K562 (cell line): Measurements from ENCODE around the gene CCDC28B. TPM values are rescaled to one million over a fixed set of nuclear protein-coding genes. Genes with fewer than 3 reads are reported as not detected.

ENCODE experiments used
- BRCA1 ChIP-seq, 2 experiments: fragments of 450-650 bp in 1 of 2; sonication (generic) in 1 of 2; formaldehyde crosslinking in 1 of 2; IDR thresholded peaks; 2 replicates each; pipeline versions ENCODE4 v1.5.0 to v1.6.1; 2017 to 2020; ENCODE audit warnings: mild to moderate bottlenecking in 1 of 2, missing genetic modification reagents in 1 of 2
- DMBX1 ChIP-seq: fragments of 250-450 bp; sonication (Bioruptor Pico); IDR thresholded peaks from 2 replicates; pipeline ENCODE4 v1.8.0; 2022; ENCODE audit warnings: inconsistent platforms, mild to moderate bottlenecking, moderate library complexity, borderline replicate concordance
- FOXO4 ChIP-seq: fragments of 450-650 bp; formaldehyde crosslinking; IDR thresholded peaks from 2 replicates; pipeline ENCODE4 v1.4.0; 2020; ENCODE audit warnings: mild to moderate bottlenecking, moderate library complexity
- HDAC8 ChIP-seq: fragments of 450-650 bp; IDR thresholded peaks from 2 replicates; pipeline ENCODE4 v1.6.1; 2016; ENCODE audit warnings: mild to moderate bottlenecking, missing genetic modification characterization, moderate library complexity, missing compliant biosample characterization
- IRF2 ChIP-seq: sonication (generic); formaldehyde crosslinking; IDR thresholded peaks from 2 replicates; pipeline ENCODE4 v1.8.1; 2022; ENCODE audit warnings: mild to moderate bottlenecking, missing genetic modification reagents
- MIER1 ChIP-seq: fragments of 450-650 bp; IDR thresholded peaks from 2 replicates; pipeline ENCODE4 v1.6.1; 2016; ENCODE audit warnings: antibody characterized with exemption, mild to moderate bottlenecking, low read depth
- MITF ChIP-seq: IDR thresholded peaks from 2 replicates; pipeline ENCODE4 v1.6.1; 2014; ENCODE audit warnings: antibody characterized with exemption
- NELFE ChIP-seq: IDR thresholded peaks from 2 replicates; pipeline ENCODE4 v1.6.1; 2011; ENCODE audit warnings: mild to moderate bottlenecking; ENCODE audit not compliant: insufficient read depth, insufficient read length
- NFIX ChIP-seq: fragments of 250-450 bp; sonication (Bioruptor Pico); IDR thresholded peaks from 2 replicates; pipeline ENCODE4 v1.4.0; 2020; ENCODE audit warnings: low read depth, mild to moderate bottlenecking, moderate library complexity
- NR2C2 ChIP-seq, 2 experiments: fragments of 200-800 bp in 1 of 2; sonication (Bioruptor generic) in 1 of 2; sonication (generic) in 1 of 2; formaldehyde crosslinking in 1 of 2; IDR thresholded peaks; 2 replicates each; pipeline versions ENCODE4 v1.6.1 to v1.8.0; 2016 to 2022; ENCODE audit warnings: mild to moderate bottlenecking in 1 of 2, missing compliant biosample characterization in 1 of 2, missing genetic modification characterization in 1 of 2, missing genetic modification reagents in 1 of 2
- RFX1 ChIP-seq: fragments of 450-650 bp; IDR thresholded peaks from 2 replicates; pipeline ENCODE4 v1.6.1; 2016; ENCODE audit warnings: mild to moderate bottlenecking, moderate library complexity
- SIN3B ChIP-seq: fragments of 450-650 bp; IDR thresholded peaks from 2 replicates; pipeline ENCODE4 v1.6.1; 2017; ENCODE audit warnings: low read depth, mild to moderate bottlenecking, moderate library complexity
- SIX5 ChIP-seq, 2 experiments: IDR thresholded peaks; 2 replicates each; pipeline ENCODE4 v1.6.1; 2011; ENCODE audit warnings: low read length in 2 of 2, borderline replicate concordance in 1 of 2, low read depth in 1 of 2, mild to moderate bottlenecking in 1 of 2, moderate library complexity in 1 of 2; ENCODE audit not compliant: insufficient read depth in 1 of 2
- SNRNP70 ChIP-seq: fragments of 200-400 bp; formaldehyde crosslinking; optimal IDR thresholded peaks from 2 replicates; pipeline ENCODE3; 2017; ENCODE audit warnings: low read depth, low read length
- ZNF184 ChIP-seq: sonication (generic); formaldehyde crosslinking; IDR thresholded peaks from 2 replicates; pipeline ENCODE4 v1.5.0; 2020; ENCODE audit warnings: missing genetic modification reagents
- ZNF408 ChIP-seq: fragments of 250-450 bp; sonication (Bioruptor Pico); IDR thresholded peaks from 2 replicates; pipeline ENCODE4 v1.4.0; 2020; ENCODE audit warnings: low read depth, mild to moderate bottlenecking, moderate library complexity
- ZNF57 ChIP-seq: fragments of 450-650 bp; formaldehyde crosslinking; IDR thresholded peaks from 2 replicates; pipeline ENCODE4 v1.4.0; 2020; ENCODE audit warnings: mild to moderate bottlenecking, moderate library complexity
- polyA plus RNA-seq, 8 experiments: library from polyadenylated mRNA; depleted of rRNA in 4 of 8; stranded (reverse) in 5 of 8; unstranded in 3 of 8; fragments of >200 nt; fragmentation: Nextera tagmentation in 2 of 8; fragmentation: Illumina TruSeq in 1 of 8; extraction: Ambion mirVana in 2 of 8; extraction: Trizol in 1 of 8; gene quantifications; 2 replicates each; pipeline versions ENCODE4 v1.2.1 to v1.2.3, GENCODE V29; 2011 to 2014; ENCODE audit warnings: inconsistent platforms in 1 of 8, missing spikeins in 1 of 8
- total RNA-seq, 7 experiments: library from RNA; depleted of rRNA in 6 of 7; stranded (reverse); fragments of >200 nt in 6 of 7; fragmentation: Illumina TruSeq in 2 of 7; extraction: Trizol in 2 of 7; gene quantifications; 2 replicates each; pipeline versions ENCODE4 v1.2.1 to v1.2.3, GENCODE V29; 2011 to 2021; ENCODE audit warnings: low replicate concordance in 1 of 7

CCDC28B gene
- total and polyA plus RNA-seq, 9 of the 15 experiments (the other 6 are each of a cell fraction or from before 2014, with no cell fraction given): 5.7 to 54.5 (median 31.7) TPM

- TF ChIP-seq SIN3B (no peak), NELFE (no peak), BRCA1 (IDR thresholded peaks at IDR 0.05) (no peak), BRCA1 (CRISPR knock-in tag; IDR thresholded peaks at IDR 0.05) (no peak), ZNF184 (no peak), ZNF408 (CRISPR knock-in tag) (no peak), MITF (no peak), HDAC8 (tag) (0 out of 2 replicates have a peak, but pooled peaks have one; percentile 49), IRF2 (no peak), MIER1 (no peak), DMBX1 (no peak), FOXO4 (no peak), NFIX (CRISPR knock-in tag) (no peak), NR2C2 (CRISPR knock-in tag; IDR thresholded peaks at IDR 0.05) (no peak), NR2C2 (tag; IDR thresholded peaks at IDR 0.05) (no peak), RFX1 (no peak), ZNF57 (CRISPR knock-in tag) (no peak), SIX5 (IDR thresholded peaks at IDR 0.05; ENCODE audit: borderline replicate concordance in 1 of 2, insufficient read depth in 1 of 2, low read depth in 1 of 2, low read length in 2 of 2) (no peak), SNRNP70 (no peak)
These were observed 47.8 kb downstream of the CCDC28B start (continued) for GRCh38 chr1:32247983-32248889.
